Panc1 (cell line): ENCODE results near the gene NCAM1. TPM values are rescaled to one million over a fixed set of nuclear protein-coding genes. Genes with fewer than 3 reads are reported as not detected.
"Not testable (repeated sequence)": the region's sequence is repeated elsewhere in the genome, so short reads cannot be mapped to it uniquely, and the experiment has no call there.

Experiments used
- ATAC-seq: fragments of 200-7000 bp; cut with Tn5 transposase; 2 replicates; pipeline ENCODE4 v1.9.1; 2020; ENCODE audit warnings: mild to moderate bottlenecking, moderate library complexity
- Bru-seq: library from RNA; stranded (reverse); fragments of 400-500 nt; gene quantifications from one replicate; lab custom pipeline; 2021; lab: Mats Ljungman, UMichigan
- BruChase-seq, 2 experiments: library from RNA; stranded (reverse); fragments of 400-500 nt; gene quantifications; one replicate each; lab custom pipeline; 2021; lab: Mats Ljungman, UMichigan
- BruUV-seq: library from RNA; stranded (reverse); fragments of 400-500 nt; replicated peaks from 2 replicates; lab custom pipeline; 2021; lab: Mats Ljungman, UMichigan
- CTCF ChIA-PET: fragments of 300-600 bp; sonication (Branson Sonifier 250); formaldehyde crosslinking; loops from one replicate; lab custom pipeline; 2022; ENCODE audit warnings: antibody characterized with exemption; lab: Charles Lee
- POLR2A ChIA-PET: fragments of 300-600 bp; sonication (Branson Sonifier 250); formaldehyde crosslinking; loops from one replicate; lab custom pipeline; 2022; ENCODE audit warnings: antibody characterized with exemption; lab: Charles Lee
- DNase-seq: peaks from one replicate; pipeline ENCODE4 v3.0.0-alpha.2; 2010; ENCODE audit warnings: low read depth, low spot score
- H3K27ac ChIP-seq: 2 replicates; pipeline ENCODE4 v1.5.1; 2011; ENCODE audit warnings: mild to moderate bottlenecking, low read length, inconsistent platforms
- H3K27me3 ChIP-seq: fragments of 200-500 bp; sonication (Bioruptor generic); 2 replicates; pipeline ENCODE4 v1.6.0; 2014; ENCODE audit warnings: low read length, inconsistent platforms; ENCODE audit not compliant: control insufficient read depth, insufficient read depth
- H3K36me3 ChIP-seq: fragments of 200-500 bp; sonication (Bioruptor generic); 2 replicates; pipeline ENCODE4 v1.5.1; 2014; ENCODE audit warnings: inconsistent platforms, mild to moderate bottlenecking, low read length, moderate library complexity; ENCODE audit not compliant: control insufficient read depth, insufficient read depth
- H3K4me1 ChIP-seq: 2 replicates; pipeline ENCODE4 v1.5.1; 2011; ENCODE audit warnings: inconsistent platforms, mild to moderate bottlenecking, low read length, moderate library complexity; ENCODE audit not compliant: control insufficient read depth, insufficient read depth
- H3K4me3 ChIP-seq, 2 experiments: 2 replicates each; pipeline ENCODE4 v1.5.1; 2011 to 2012; ENCODE audit warnings: low read depth in 2 of 2, low read length in 2 of 2, mild to moderate bottlenecking in 2 of 2, inconsistent platforms in 1 of 2, moderate library complexity in 1 of 2
- H3K9me3 ChIP-seq: fragments of 200-500 bp; sonication (Bioruptor generic); 2 replicates; pipeline ENCODE4 v1.5.1; 2014; ENCODE audit warnings: low read depth, mild to moderate bottlenecking, inconsistent platforms, low read length, moderate library complexity; ENCODE audit not compliant: control insufficient read depth, insufficient read depth
- POLR2AphosphoS5 ChIP-seq: IDR thresholded peaks from 2 replicates; pipeline ENCODE4 v1.6.1; 2012; ENCODE audit warnings: mild to moderate bottlenecking, low read depth, low read length, moderate library complexity
- REST ChIP-seq, 2 experiments: IDR thresholded peaks; 2 replicates each; pipeline ENCODE4 v1.6.1; 2011 to 2012; ENCODE audit warnings: low read depth in 2 of 2, control low read depth in 1 of 2, low read length in 1 of 2, mild to moderate bottlenecking in 1 of 2, moderate library complexity in 1 of 2; ENCODE audit not compliant: insufficient read depth in 1 of 2
- SIN3A ChIP-seq: IDR thresholded peaks from 2 replicates; pipeline ENCODE4 v1.6.1; 2012; ENCODE audit warnings: low read depth, mild to moderate bottlenecking, low read length, moderate library complexity, borderline replicate concordance; ENCODE audit not compliant: insufficient read depth
- TCF7L2 ChIP-seq: IDR thresholded peaks from 2 replicates; pipeline ENCODE4 v1.6.1; 2011; ENCODE audit warnings: mild to moderate bottlenecking, low read depth, low read length, inconsistent platforms
- in situ Hi-C: cut with HindIII; loops from 2 replicates; pipeline ENCODE4 v1.10.0; 2016; ENCODE audit warnings: low sequenced_read_pairs, low pct_unique_long_range_greater_than_20kb
- intact Hi-C: fragments of 100-400 bp; cut with micrococcal nuclease; formaldehyde crosslinking; loops from one replicate; pipeline ENCODE4 v1.10.0; 2022; ENCODE audit not compliant: unreplicated experiment
- long read RNA-seq: library from polyadenylated mRNA; unstranded; transcript quantifications from one replicate; pipeline ENCODE4 v2.0.0, GENCODE V29; 2021; ENCODE audit not compliant: unreplicated experiment
- polyA plus RNA-seq: library from polyadenylated mRNA; unstranded; fragments of >200 nt; gene quantifications from one replicate; pipeline ENCODE4 v1.2.1, GENCODE V29; 2012; ENCODE audit warnings: missing spikeins; ENCODE audit not compliant: insufficient read length
- total RNA-seq: library from RNA; stranded (reverse); gene quantifications from one replicate; pipeline ENCODE4 v1.2.1, GENCODE V29; 2021; ENCODE audit not compliant: unreplicated experiment

NCAM1 gene
- total RNA-seq = 0.18 TPM
- 0.12 TPM for polyA plus RNA-seq
- percentile 12 among the genes with signal in this experiment for Bru-seq, nascent RNA
- percentile 11 among the genes with signal in this experiment for BruChase-seq, experiment 1, labeled RNA remaining after a 2-hour chase
- BruChase-seq, experiment 2, labeled RNA remaining after a 6-hour chase = percentile 10 among the genes with signal in this experiment
- long read RNA-seq = 0 reads

GRCh38 chr11:112961146-112961668 is at the start of gene NCAM1:
TSS of gene NCAM1 (plus strand) at chr11:112961420.
- ATAC-seq (peak; percentile 88), DNase-seq (peak; percentile 20)
- Histone ChIP-seq H3K27me3 (peaks cover 35% of the 10 kb centered on the region), H3K4me1 (peaks cover 4% of the 10 kb centered on the region; the same call in 1 of the 2 replicates), H3K9me3 (no peaks in the 10 kb centered on the region), H3K4me3 (peak within 1 kb of the TSS; percentile 45 to 50), H3K27ac (no peak within 1 kb of the TSS), H3K36me3 (no peaks in the 10 kb centered on the region; the same call in 1 of the 2 replicates)
- POLR2A ChIA-PET = no interaction called here
- BruUV-seq = no TSS peak
- CTCF ChIA-PET = interaction anchor here (0.7 kb wide), 1 partner anchor 764 kb away, joined by 3 read pairs; no protein-coding TSS in a partner anchor
- intact Hi-C loops = no loop called here
- in situ Hi-C loops = no loop called here
- TF ChIP-seq SIN3A = no peak
- 0 out of 2 replicates have a peak, but pooled peaks have one; percentile 34 for TF ChIP-seq TCF7L2
- TF ChIP-seq REST (IDR thresholded peaks at IDR 0.05; ENCODE audit: insufficient read depth in 1 of 2, low read depth in 2 of 2, low read length in 1 of 2) = no peak

- BruUV-seq = no TSS peak
- intact Hi-C loops (no loop called here), in situ Hi-C loops (no loop called here)
- Histone ChIP-seq H3K36me3 (no peaks in the 10 kb centered on the region), H3K9me3 (no peaks in the 10 kb centered on the region), H3K27me3 (no peaks in the 10 kb centered on the region), H3K27ac (no peak overlapping the region), H3K4me1 (no peaks in the 10 kb centered on the region), H3K4me3 (no peak overlapping the region)
- ChIA-PET POLR2A (no interaction called here), CTCF (no interaction called here)
- TF ChIP-seq SIN3A = no peak
- no peak for TF ChIP-seq TCF7L2
- no peak for TF ChIP-seq POLR2AphosphoS5
- no peak for ATAC-seq
- no peak for DNase-seq
Measured at GRCh38 chr11:112922606-112923005, 38.6 kb upstream of the NCAM1 start.

GRCh38 chr11:112924836-112925235 is 36.4 kb upstream of the NCAM1 start:
- ATAC-seq, BruUV-seq, in situ Hi-C loops, POLR2A ChIA-PET, intact Hi-C loops, H3K27me3 ChIP-seq, CTCF ChIA-PET, H3K9me3 ChIP-seq, H3K27ac ChIP-seq, DNase-seq, H3K36me3 ChIP-seq, H3K4me3 ChIP-seq, H3K4me1 ChIP-seq: not testable (repeated sequence)
